GM18520 (cell line): ENCODE results near the gene PEX14.

ENCODE experiments used
- ATAC-seq: cut with Tn5 transposase; IDR thresholded peaks from one replicate; pipeline ENCODE4 v1.9.1; 2021; ENCODE audit not compliant: unreplicated experiment

Gene PEX14

GRCh38 chr1:10515976-10516750 is 41.4 kb downstream of the PEX14 start:
- no peak for ATAC-seq

DNA sequence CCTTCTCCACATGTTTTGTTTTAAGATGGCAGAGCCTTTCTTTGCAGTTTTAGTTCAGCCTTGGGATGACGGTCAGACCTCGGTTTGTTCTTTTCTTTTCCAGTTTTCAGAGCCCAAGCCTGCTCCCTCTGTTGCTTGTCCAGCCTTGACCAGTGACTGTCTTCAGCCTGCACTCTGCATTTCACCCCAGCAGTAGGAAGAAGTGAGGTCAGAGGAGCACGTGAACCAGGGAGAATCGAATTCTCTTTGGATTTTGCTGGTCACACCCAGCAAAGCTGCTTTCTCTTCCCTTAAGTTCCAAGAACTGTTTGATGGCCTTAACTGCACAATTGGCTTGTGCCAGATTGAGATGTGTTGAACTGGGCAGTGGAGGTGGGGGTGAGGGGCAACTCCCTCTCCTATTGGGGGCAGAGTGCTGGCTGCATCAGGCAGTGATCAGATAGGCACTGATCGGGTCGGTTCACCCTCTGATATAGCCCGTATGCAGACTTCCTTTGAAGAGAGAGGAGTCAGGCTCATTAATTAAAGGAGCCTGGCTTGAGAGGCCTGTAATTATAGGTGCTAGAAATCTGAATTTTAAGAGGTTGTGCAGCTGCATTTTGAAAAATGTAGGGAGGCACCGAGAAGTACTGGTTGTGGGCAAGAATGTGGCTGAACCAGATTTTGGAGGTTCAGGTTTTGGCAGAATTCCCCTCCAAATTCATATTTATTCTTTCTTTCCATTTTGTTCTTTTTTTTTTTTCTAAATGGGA is 42.4 kb downstream of the PEX14 start:
- no peak for ATAC-seq

GRCh38 chr1:10517677-10517982 is 42.9 kb downstream of the PEX14 start:
- ATAC-seq = no peak

- ATAC-seq = no peak
Measured at GRCh38 chr1:10519016-10519417, 44.3 kb downstream of the PEX14 start.

DNA sequence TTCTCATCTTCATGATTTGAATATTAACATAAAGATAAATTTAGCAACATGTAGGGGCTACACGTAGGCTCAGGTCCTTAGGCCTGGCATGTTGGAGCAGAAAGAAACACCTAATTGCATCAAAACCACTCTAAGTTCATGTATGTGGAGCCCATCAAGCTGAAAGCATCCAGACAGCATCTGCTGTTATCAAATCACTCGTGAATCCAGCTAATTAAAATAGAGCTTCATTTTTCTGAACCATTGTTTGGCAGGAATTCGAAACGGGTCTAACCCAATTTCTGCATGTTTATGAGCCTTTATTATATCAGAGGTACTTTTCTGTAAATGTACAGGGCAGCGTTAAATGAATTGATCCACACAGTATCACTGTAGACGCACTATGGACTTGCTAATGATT is 45.7 kb downstream of the PEX14 start:
- no peak for ATAC-seq

- no peak for ATAC-seq
Measured at GRCh38 chr1:10520952-10521351, 46.2 kb downstream of the PEX14 start.

DNA sequence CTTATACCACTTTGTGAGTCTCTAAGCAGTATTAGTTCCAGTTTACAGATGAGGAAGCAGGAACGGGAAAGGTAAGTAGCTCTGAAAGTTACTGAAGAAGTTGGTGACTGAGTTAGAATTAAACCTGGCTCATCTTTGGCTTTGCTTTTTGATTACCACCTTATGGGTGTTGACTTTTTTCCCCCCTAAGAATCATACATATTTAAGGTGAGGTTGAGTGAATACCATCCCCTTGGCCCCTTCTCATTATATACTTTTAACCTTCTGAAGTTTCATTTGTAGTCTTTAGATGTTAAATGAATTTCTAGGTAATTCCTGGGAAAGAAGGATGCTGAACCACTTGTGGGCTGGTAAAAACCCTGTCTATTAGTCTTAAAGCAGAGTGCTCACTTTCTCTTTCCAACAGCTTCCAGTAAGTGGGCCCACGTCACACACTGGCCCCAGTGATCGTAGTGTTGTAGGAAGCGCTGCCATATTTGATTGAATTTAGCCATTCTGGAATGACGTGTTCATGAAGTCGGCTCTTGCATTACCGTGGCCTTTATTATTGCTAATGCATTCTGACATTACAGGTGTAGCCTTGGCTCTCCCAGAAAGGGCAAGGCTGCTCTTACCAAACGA is 46.9 kb downstream of the PEX14 start:
- ATAC-seq = no peak

GRCh38 chr1:10522322-10522860 is 47.6 kb downstream of the PEX14 start:
- ATAC-seq = no peak

DNA sequence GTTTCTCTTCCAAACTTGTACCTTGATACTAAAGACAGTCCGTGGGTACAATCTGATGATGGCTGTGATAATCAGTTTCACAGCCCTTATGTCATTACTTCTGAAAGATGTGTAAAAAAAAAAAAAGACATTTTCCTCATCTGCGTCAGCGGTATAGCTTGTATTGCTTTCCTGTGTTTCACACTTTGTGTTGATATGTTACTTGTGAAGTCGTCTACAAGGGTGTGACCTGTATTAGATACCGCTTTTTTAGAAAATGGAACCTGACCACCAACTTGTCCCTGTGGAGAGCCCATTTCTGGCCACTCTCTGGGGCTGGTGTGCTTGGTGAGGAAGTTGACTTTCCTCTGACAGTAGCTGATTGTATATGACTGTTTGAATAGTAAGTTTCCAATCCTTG is 50.5 kb downstream of the PEX14 start:
- no peak for ATAC-seq

- ATAC-seq = no peak
Measured at GRCh38 chr1:10528066-10529014, 53.6 kb downstream of the PEX14 start.

DNA sequence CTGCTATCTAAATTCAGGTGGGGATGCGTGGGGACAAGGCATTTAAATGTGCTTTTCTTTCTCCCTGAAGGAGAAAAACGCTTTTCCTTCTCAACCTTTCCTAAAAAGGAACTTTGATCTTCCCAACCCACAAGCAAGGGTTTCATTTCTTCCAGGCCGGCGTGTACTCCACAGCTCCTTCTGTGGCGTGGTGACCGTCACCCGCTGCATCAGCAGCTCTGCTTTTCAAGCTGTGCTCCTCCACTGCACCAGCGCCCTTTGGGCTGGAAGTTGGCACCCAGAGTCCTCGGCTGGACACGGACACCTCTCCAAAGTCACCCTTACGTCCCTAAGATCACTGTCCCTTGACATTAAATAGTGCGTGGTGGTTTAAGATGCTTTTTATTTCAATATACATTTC is 54.3 kb downstream of the PEX14 start:
- ATAC-seq = no peak

- no peak for ATAC-seq
Measured at GRCh38 chr1:10529765-10530164, 55.0 kb downstream of the PEX14 start.

DNA sequence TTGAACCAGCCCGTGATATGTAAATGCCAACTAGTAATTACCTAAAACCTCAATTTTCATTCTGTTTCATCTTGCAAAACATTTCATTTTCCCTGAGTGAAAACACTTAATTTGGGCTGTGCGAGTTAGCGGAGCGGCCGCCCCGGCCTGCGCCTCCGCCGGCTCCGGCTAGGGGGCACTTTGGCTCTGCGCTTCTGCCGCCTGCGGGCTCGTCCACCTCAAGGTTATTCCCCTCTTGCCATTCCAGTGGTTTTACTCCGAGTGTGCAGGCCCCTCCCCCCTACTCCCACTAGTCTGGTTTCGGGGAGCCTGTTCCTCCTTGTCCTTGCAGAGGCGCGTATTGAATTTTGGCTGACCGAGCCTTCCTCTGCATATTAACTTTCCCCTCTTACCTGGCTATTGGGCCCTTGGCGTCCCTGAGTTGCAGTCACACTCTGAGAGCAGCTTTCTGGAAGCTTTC is 55.6 kb downstream of the PEX14 start:
- no peak for ATAC-seq

DNA sequence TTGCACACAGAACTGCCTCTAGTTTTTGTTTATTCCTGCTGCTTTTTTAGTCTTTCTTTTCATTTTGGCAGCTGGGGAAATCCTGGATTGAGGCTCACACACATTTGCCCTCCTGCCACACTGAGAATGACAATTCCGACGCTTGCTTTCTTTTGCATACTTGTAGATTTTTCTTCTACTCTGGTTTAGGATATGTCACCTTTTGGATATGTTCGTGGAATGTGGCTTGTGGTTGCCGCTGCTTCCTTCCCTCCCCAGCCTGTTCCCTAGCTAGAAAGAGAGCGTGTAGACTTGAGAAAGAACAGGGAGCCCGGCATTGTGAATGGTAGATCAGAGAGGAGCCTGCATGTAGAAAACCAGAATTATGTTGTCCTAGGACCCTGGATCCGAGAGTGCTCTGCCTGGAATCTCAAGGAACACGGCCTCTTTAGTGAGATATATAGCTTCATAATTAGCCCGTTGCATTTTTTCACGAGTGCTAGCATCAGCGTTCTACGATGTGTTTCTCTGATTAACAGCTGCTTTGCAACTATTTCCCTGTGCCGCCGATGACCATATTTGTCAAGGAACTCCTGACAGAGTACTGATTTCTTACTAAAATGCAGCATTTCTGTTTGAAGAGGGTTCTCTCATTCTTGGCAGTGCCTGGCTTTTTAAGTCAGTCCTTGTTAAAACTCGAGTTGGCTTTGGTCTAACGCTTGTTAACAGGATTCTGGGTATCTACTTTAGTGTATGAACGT is 56.2 kb downstream of the PEX14 start:
- no peak for ATAC-seq

DNA sequence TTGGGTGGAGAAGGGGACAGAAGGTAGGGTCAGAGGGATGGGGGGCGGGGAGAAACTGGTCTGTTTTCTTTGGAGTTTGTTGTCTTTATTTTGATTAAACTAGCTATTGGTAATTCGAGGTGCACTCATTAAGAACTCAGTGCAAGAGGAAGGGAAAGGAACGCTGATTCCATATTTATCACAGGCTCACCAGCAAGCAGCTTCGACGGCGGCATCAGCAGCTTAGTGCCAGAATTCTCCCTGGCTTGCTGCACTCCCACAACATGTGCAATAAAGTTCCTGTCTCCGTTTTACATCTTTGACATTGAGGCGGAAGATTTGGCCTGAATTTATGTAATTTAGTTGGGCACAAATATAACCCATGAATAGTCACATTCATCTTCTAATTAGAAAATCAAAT is 57.6 kb downstream of the PEX14 start:
- no peak for ATAC-seq

GRCh38 chr1:10534519-10534918 is 59.8 kb downstream of the PEX14 start:
- no peak for ATAC-seq

GRCh38 chr1:10536133-10536770 is 61.5 kb downstream of the PEX14 start:
- no peak for ATAC-seq

- no peak for ATAC-seq
Measured at GRCh38 chr1:10537082-10537766, 62.5 kb downstream of the PEX14 start.
